BJ (cell line): ENCODE data around the gene ITPKA. TPM values are rescaled to one million over a fixed set of nuclear protein-coding genes. Genes with fewer than 3 reads are reported as not detected.

Experiments used
- CTCF ChIA-PET: fragments of 350-600 bp; formaldehyde crosslinking; extraction: SDS; loops from one replicate; lab custom pipeline; 2021; ENCODE audit warnings: antibody characterized with exemption, inconsistent platforms; lab: Yijun Ruan, JAX
- POLR2A ChIA-PET: fragments of 300-600 bp; sonication (Branson Sonifier 250); formaldehyde crosslinking; extraction: SDS; loops from one replicate; lab custom pipeline; 2021; ENCODE audit warnings: antibody characterized with exemption; lab: Charles Lee
- DNase-seq: peaks from one replicate; pipeline ENCODE4 v3.0.0-alpha.2; 2011; ENCODE audit warnings: low read depth
- H3K27me3 ChIP-seq: 2 replicates; pipeline ENCODE4 v1.6.0; 2011; ENCODE audit warnings: low read length; ENCODE audit not compliant: control insufficient read depth, insufficient read depth
- H3K36me3 ChIP-seq: 2 replicates; pipeline ENCODE4 v1.5.1; 2011; ENCODE audit warnings: low read length; ENCODE audit not compliant: control insufficient read depth, insufficient read depth
- H3K4me3 ChIP-seq: 2 replicates; pipeline ENCODE4 v1.5.1; 2011; ENCODE audit warnings: low read depth, mild to moderate bottlenecking, control low read depth, low read length
- CTCF ChIP-seq: IDR thresholded peaks from 2 replicates; pipeline ENCODE4 v1.5.1; 2011; ENCODE audit warnings: low read depth, mild to moderate bottlenecking, control low read depth, inconsistent platforms, low read length, moderate library complexity; ENCODE audit not compliant: insufficient read depth
- polyA plus RNA-seq: library from polyadenylated mRNA; depleted of rRNA; stranded (reverse); fragments of >200 nt; gene quantifications from 2 replicates; pipeline ENCODE4 v1.2.3, GENCODE V29; 2011

Gene ITPKA
- polyA plus RNA-seq, 1 experiment = 0.59 TPM

DNA sequence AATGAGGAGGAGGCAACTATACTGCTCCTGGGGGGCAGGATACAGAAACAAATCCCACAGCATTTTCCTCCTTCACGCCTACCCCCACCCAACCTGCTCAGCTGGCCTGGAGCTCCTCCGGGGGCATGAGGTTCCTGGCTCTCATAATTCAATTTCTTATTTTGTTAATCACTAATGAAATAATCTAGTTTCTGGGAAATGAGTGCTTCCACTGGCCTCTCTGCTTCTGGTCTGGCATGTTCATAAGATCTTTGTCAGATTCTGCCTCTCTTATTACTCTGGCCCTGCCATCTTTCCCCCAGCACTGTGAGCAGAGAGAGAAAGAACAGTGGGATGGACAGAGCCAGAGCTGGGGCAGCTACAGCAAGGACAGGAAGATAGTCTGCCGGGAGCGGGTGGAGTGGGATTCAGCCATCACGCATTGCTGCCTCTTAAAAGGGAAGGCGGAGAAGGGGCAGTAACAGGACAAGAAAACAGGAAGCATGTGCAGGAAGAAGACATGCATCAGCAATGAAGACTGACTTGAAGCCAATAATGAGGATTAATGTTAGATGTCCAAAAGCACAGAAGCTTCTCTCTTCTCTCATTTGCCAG lies 36.8 kb downstream of the ITPKA start:
- H3K27me3 ChIP-seq = no peaks in the 10 kb centered on the region
- H3K36me3 ChIP-seq = peaks cover 33% of the 10 kb centered on the region
- no peak overlapping the region for H3K4me3 ChIP-seq
- no peak for DNase-seq
- TF ChIP-seq CTCF = no peak
- ChIA-PET CTCF (interaction anchor here (1.8 kb wide), 1 partner anchor 10 kb away, joined by 3 read pairs; no protein-coding TSS in a partner anchor), POLR2A (no interaction called here)

DNA sequence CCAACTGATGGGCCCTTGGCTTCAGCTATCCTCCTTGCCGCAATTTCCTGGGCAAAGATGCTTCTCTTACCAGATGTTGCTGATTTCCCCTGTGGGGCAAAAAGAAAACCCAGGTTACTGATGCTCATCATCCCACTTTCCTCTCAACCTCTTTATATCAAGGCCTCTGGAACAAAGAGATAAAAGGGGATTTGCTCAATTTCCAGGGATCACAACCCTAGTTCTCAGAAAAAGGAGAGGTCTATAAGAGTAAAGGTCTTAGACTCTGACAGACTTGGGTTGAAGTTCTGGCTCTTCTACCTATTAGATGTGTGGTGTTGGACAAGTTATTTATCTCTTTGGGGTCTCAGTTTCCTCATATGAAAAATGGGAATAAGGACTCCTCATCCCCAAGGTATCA lies 41.9 kb downstream of the ITPKA start:
- no peak for DNase-seq
- Histone ChIP-seq H3K4me3 (no peak overlapping the region), H3K36me3 (peaks cover 21% of the 10 kb centered on the region), H3K27me3 (no peaks in the 10 kb centered on the region)
- POLR2A ChIA-PET = no interaction called here
- CTCF ChIA-PET = interaction anchor here (0.9 to 1.2 kb wide), 2 partner anchors 12 to 69 kb away, joined by 3 read pairs; no protein-coding TSS in a partner anchor
- no peak for TF ChIP-seq CTCF

DNA sequence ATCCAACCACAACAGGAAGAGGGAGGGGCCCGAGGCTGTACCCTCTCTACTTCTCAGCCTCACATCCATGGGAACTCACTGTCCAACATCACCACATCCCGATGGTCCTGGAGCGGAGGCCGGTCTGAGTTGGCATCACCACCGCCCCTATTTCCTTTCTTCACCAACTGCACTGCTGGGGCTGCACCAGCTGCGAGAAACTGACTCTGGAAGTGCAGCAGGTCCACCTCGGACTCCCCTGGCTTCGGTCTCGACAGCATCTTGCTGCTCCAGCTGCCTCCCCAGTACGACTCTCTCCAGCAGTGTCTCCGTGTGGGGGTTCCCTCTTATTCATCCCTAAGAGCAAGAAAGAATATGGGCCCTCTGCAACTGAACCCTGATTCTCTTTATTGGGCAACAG lies 43.2 kb downstream of the ITPKA start:
- no peak for TF ChIP-seq CTCF
- ChIA-PET CTCF (no interaction called here), POLR2A (no interaction called here)
- H3K4me3 ChIP-seq = no peak overlapping the region
- H3K36me3 ChIP-seq = peaks cover 14% of the 10 kb centered on the region
- DNase-seq = no peak
- no peaks in the 10 kb centered on the region for H3K27me3 ChIP-seq

DNA sequence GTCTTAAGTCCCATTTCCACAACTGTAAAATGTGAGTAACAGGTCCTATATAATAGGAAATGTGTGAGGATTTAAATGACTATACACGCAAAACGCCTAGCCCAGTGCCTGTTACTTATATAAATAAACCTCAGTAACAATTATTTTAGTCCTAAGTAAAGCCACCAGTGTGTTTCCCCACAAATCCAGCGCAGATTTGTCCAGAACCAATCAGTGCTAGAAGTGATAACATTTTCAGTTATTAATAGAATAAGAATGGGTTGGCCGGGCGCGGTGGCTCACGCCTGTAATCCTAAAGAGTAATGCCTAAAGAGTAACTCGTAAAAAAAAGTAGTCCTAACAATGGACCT lies 49.8 kb downstream of the ITPKA start:
- ChIA-PET CTCF (interaction anchor here (0.8 to 2.4 kb wide), 2 partner anchors 14 to 23 kb away, joined by 3 to 12 read pairs; no protein-coding TSS in a partner anchor), POLR2A (interaction anchor here (0.7 kb wide), 2 partner anchors 122 to 161 kb away, joined by 15 to 18 read pairs; no protein-coding TSS in a partner anchor)
- Histone ChIP-seq H3K27me3 (no peaks in the 10 kb centered on the region), H3K4me3 (peak overlapping the region; percentile 69), H3K36me3 (no peaks in the 10 kb centered on the region)
- no peak for DNase-seq
- TF ChIP-seq CTCF = no peak

DNA sequence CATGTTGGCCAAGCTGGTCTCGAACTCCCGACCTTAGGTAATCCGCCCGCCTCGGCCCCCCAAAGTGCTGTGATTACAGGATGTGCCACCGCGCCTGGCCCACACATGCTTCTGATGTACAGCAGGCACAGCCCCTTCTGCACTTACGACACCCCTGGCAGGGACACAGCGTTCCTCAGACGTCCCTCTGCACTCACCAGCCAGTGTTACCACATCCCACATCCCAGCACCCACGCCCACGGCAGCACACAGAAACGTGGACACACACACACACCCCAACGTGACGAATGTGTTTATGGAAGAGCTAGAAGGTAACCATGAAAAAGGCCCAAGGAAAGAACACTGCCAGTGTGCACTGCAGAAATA lies 51.0 kb downstream of the ITPKA start:
- peak overlapping the region; percentile 69; the same call in 1 of the 2 replicates for H3K4me3 ChIP-seq
- CTCF ChIA-PET = interaction anchor here (2.4 kb wide), 1 partner anchor 13 kb away, joined by 12 read pairs; no protein-coding TSS in a partner anchor
- POLR2A ChIA-PET = interaction anchor here (1.0 kb wide), 1 partner anchor 24 kb away, joined by 9 read pairs; no protein-coding TSS in a partner anchor
- no peaks in the 10 kb centered on the region for H3K27me3 ChIP-seq
- peak; percentile 34 for DNase-seq
- no peaks in the 10 kb centered on the region for H3K36me3 ChIP-seq
- TF ChIP-seq CTCF = no peak
